HepG2 (cell line): ENCODE measurements around the gene CYP4F12. TPM values are rescaled to one million over a fixed set of nuclear protein-coding genes. Genes with fewer than 3 reads are reported as not detected.

Source experiments
- ATAC-seq: fragments of 200-7000 bp; cut with Tn5 transposase; 3 replicates; pipeline ENCODE4 v1.9.1; 2020; ENCODE audit warnings: mild to moderate bottlenecking, moderate library complexity
- BruUV-seq: library from RNA; stranded (reverse); fragments of 400-500 nt; replicated peaks from 2 replicates; lab custom pipeline; 2021; lab: Mats Ljungman, UMichigan
- CTCF ChIA-PET: fragments of 300-600 bp; formaldehyde crosslinking; extraction: SDS; loops from one replicate; lab custom pipeline; 2021; ENCODE audit warnings: low total read pairs, inconsistent platforms, low intra/inter-chr PET ratio; lab: Yijun Ruan, JAX
- POLR2A ChIA-PET: fragments of 350-600 bp; sonication (Branson Sonifier 250); formaldehyde crosslinking; loops from one replicate; lab custom pipeline; 2020; ENCODE audit warnings: antibody characterized with exemption, inconsistent platforms; lab: Yijun Ruan, JAX
- DNase-seq: peaks from one replicate; pipeline ENCODE4 v3.0.0-alpha.2; 2015; ENCODE audit warnings: low spot score
- FAIRE-seq: peaks from 3 replicates; lab custom pipeline; 2011; peaks lifted over from hg19 to GRCh38; lab: Jason Lieb, UNC
- H2AFZ ChIP-seq: one replicate; pipeline ENCODE4 v1.6.1; 2011; ENCODE audit warnings: low read length, inconsistent platforms
- H3K27ac ChIP-seq: fragments of 300-600 bp; 3 replicates; pipeline ENCODE4 v1.8.0; 2011; ENCODE audit warnings: mixed run types, mild to moderate bottlenecking, mixed read lengths, low read length, inconsistent platforms; ENCODE audit not compliant: insufficient read depth; ENCODE audit errors: extremely low read length
- H3K27me3 ChIP-seq, 2 experiments: fragments of 200-600 bp in 1 of 2; 2 replicates in 1 of 2; 3 replicates in 1 of 2; pipeline versions ENCODE4 v1.6.0 to v1.8.0; 2011; ENCODE audit warnings: low read length in 2 of 2, mild to moderate bottlenecking in 2 of 2, moderate library complexity in 2 of 2, inconsistent platforms in 1 of 2; ENCODE audit not compliant: insufficient read depth in 2 of 2, control insufficient read depth in 1 of 2
- H3K36me3 ChIP-seq, 2 experiments: fragments of 200-600 bp in 1 of 2; replicated peaks in 1 of 2; 2 replicates in 1 of 2; 3 replicates in 1 of 2; pipeline versions ENCODE4 v1.5.1 to v1.8.0; 2011; ENCODE audit warnings: low read length in 2 of 2, inconsistent platforms in 1 of 2; ENCODE audit not compliant: insufficient read depth in 2 of 2, control insufficient read depth in 1 of 2
- H3K4me1 ChIP-seq: 2 replicates; pipeline ENCODE4 v1.5.1; 2012; ENCODE audit warnings: low read length, inconsistent platforms; ENCODE audit not compliant: insufficient read depth
- H3K4me2 ChIP-seq: 2 replicates; pipeline ENCODE4 v1.6.0; 2011; ENCODE audit warnings: low read depth, low read length, inconsistent platforms
- H3K4me3 ChIP-seq, 3 experiments: fragments of 200-600 bp in 1 of 3; sonication (generic), shearing (Covaris generic) in 1 of 3; replicated peaks in 1 of 3; 2 replicates each; pipeline ENCODE4 v1.5.1; 2011 to 2016; ENCODE audit warnings: low read length in 3 of 3, inconsistent platforms in 2 of 3, low read depth in 2 of 3, mild to moderate bottlenecking in 2 of 3, control low read depth in 1 of 3, mixed read lengths in 1 of 3; ENCODE audit not compliant: insufficient read depth in 1 of 3
- H3K79me2 ChIP-seq: one replicate; pipeline ENCODE4 v1.6.1; 2011; ENCODE audit warnings: low read length, inconsistent platforms; ENCODE audit not compliant: insufficient read depth
- H3K9ac ChIP-seq: 2 replicates; pipeline ENCODE4 v1.6.0; 2011; ENCODE audit warnings: mild to moderate bottlenecking, low read depth, low read length, inconsistent platforms; ENCODE audit not compliant: insufficient read depth
- H3K9me3 ChIP-seq: 2 replicates; pipeline ENCODE4 v1.5.1; 2012; ENCODE audit warnings: mild to moderate bottlenecking, low read length
- H4K20me1 ChIP-seq: 2 replicates; pipeline ENCODE4 v1.6.0; 2011; ENCODE audit warnings: inconsistent platforms, mild to moderate bottlenecking, low read length, moderate library complexity; ENCODE audit not compliant: insufficient read depth
- CHD4 ChIP-seq: fragments of 200-600 bp; sonication (generic); IDR thresholded peaks from 2 replicates; pipeline ENCODE4 v1.7.0; 2017; ENCODE audit warnings: mild to moderate bottlenecking, low read length, borderline replicate concordance
- FOXK1 ChIP-seq: sonication (generic); formaldehyde crosslinking; IDR thresholded peaks from 2 replicates; pipeline ENCODE4 v1.4.0; 2020; ENCODE audit warnings: low read depth, missing genetic modification reagents, borderline replicate concordance
- SMC3 ChIP-seq: IDR thresholded peaks from 2 replicates; pipeline ENCODE4 v1.6.1; 2011; ENCODE audit warnings: low read length, improper control_type of control experiment
- SRF ChIP-seq: IDR thresholded peaks from 2 replicates; pipeline ENCODE4 v1.6.1; 2011; ENCODE audit warnings: mild to moderate bottlenecking, low read depth, low read length, moderate library complexity
- SRY ChIP-seq: sonication (generic); formaldehyde crosslinking; IDR thresholded peaks from 2 replicates; pipeline ENCODE4 v1.8.0; 2022; ENCODE audit warnings: mild to moderate bottlenecking, missing genetic modification reagents
- STAG1 ChIP-seq: sonication (generic); formaldehyde crosslinking; IDR thresholded peaks from 2 replicates; pipeline ENCODE4 v1.4.0; 2020; ENCODE audit warnings: missing genetic modification reagents
- ZNF24 ChIP-seq: fragments of 450-650 bp; IDR thresholded peaks from 2 replicates; pipeline ENCODE4 v1.6.1; 2017; ENCODE audit warnings: antibody characterized with exemption, mild to moderate bottlenecking
- ZNF451 ChIP-seq: sonication (generic); formaldehyde crosslinking; IDR thresholded peaks from 2 replicates; pipeline ENCODE4 v1.5.0; 2020; ENCODE audit warnings: mild to moderate bottlenecking, missing genetic modification reagents
- ZNF569 ChIP-seq: sonication (generic); formaldehyde crosslinking; IDR thresholded peaks from 2 replicates; pipeline ENCODE4 v1.5.0; 2020; ENCODE audit warnings: mild to moderate bottlenecking, missing genetic modification reagents, moderate library complexity, borderline replicate concordance
- WGBS: methylation state at CpG from one replicate; pipeline ENCODE4 v1.1.6; 2017; ENCODE audit warnings: low lambda C conversion rate; 5-methylcytosine and 5-hydroxymethylcytosine counted together
- in situ Hi-C: cut with HindIII; loops from 2 replicates; pipeline ENCODE4 v1.10.0; 2017; ENCODE audit warnings: low pct_unique_long_range_greater_than_20kb; ENCODE audit not compliant: extremely low pct_ligation_motif_present
- intact Hi-C: fragments of 100-400 bp; cut with micrococcal nuclease; formaldehyde crosslinking; loops from one replicate; pipeline ENCODE4 v1.10.0; 2022; ENCODE audit not compliant: unreplicated experiment
- polyA plus RNA-seq, 8 experiments: library from polyadenylated mRNA; depleted of rRNA in 3 of 8; stranded (reverse) in 7 of 8; unstranded in 1 of 8; fragments of >200 nt; fragmentation: Illumina TruSeq in 4 of 8; extraction: Trizol in 4 of 8; gene quantifications; 2 replicates each; pipeline versions ENCODE4 v1.2.1 to v1.2.3, GENCODE V29; 2011 to 2016; ENCODE audit warnings: low read depth in 4 of 8, missing spikeins in 1 of 8, mixed read lengths in 1 of 8; ENCODE audit not compliant: insufficient read depth in 1 of 8
- total RNA-seq, 5 experiments: library from RNA; depleted of rRNA; stranded (reverse); fragments of >200 nt; fragmentation: Illumina TruSeq; extraction: Trizol; gene quantifications; 2 replicates each; pipeline ENCODE4 v1.2.3, GENCODE V29; 2016; ENCODE audit warnings: low read depth in 1 of 5
- TF ChIP-seq, protein P1 (sequence below): IDR thresholded peaks from 2 replicates; pipeline ENCODE4 v1.6.1; 2012; ENCODE audit warnings: inconsistent platforms
- TF ChIP-seq, protein P2 (sequence below): IDR thresholded peaks from 2 replicates; pipeline ENCODE4 v1.4.0; 2020; ENCODE audit warnings: mild to moderate bottlenecking, missing genetic modification reagents
- TF ChIP-seq, protein P3 (sequence below): sonication (generic); formaldehyde crosslinking; IDR thresholded peaks from 2 replicates; pipeline ENCODE4 v1.5.1; 2020; ENCODE audit warnings: missing genetic modification reagents, mild to moderate bottlenecking, borderline replicate concordance
- TF ChIP-seq, protein P4 (sequence below): sonication (generic); formaldehyde crosslinking; IDR thresholded peaks from 2 replicates; pipeline ENCODE4 v1.4.0; 2020; ENCODE audit warnings: missing genetic modification reagents

CYP4F12 gene
- total and polyA plus RNA-seq, 2 of the 13 experiments (the other 11 are each of a cell fraction or from before 2014, with no cell fraction given): 29.9 to 30.8 TPM

DNA sequence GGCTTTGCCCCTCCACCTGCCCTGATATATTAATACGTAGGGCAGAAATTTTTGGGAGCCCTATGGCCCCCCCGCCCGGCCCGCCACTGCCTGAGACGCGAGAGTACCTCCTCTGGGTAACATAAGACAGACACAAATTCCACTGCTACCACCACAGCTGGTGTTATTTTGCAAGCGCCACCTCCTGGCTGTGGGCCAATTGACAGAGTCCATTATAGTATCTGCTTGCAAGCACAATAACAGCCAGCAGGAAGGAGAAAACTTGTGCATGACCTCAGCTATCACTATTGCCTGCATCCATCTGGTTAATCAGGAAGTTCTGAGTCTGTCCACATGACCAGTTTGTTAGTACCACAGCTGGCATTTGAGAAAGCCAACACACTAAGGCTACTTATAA lies 29.6 kb downstream of the CYP4F12 start:
- Histone ChIP-seq H3K9ac (no peak overlapping the region), H3K27ac (peak overlapping the region; percentile 72), H4K20me1 (no peaks in the 10 kb centered on the region; the same call in 1 of the 2 replicates), H3K9me3 (no peaks in the 10 kb centered on the region), H3K27me3 (no peaks in the 10 kb centered on the region), H3K4me2 (peak overlapping the region; percentile 63), H3K79me2 (no peaks in the 10 kb centered on the region), H3K4me3 (peak overlapping the region in 1 of 3 experiments; percentile 43; a peak in 2 of 6 replicates), H3K36me3 (no peaks in the 10 kb centered on the region), H3K4me1 (peaks cover 28% of the 10 kb centered on the region), H2AFZ (no peak overlapping the region)
- FAIRE-seq (peak; percentile 91), ATAC-seq (peak; percentile 86), DNase-seq (peak; percentile 83)
- CTCF ChIA-PET: interaction anchor here (2.5 kb wide), 1 partner anchor 73 kb away, joined by 10 read pairs; no protein-coding TSS in a partner anchor
- intact Hi-C loops (loop anchor here (2.0 kb wide), 1 partner anchor 70 kb away; no protein-coding TSS in a partner anchor), in situ Hi-C loops (no loop called here)
- no TSS peak for BruUV-seq
- WGBS: 5% methylated on average over 6 of the region's 7 CpGs
- POLR2A ChIA-PET: interaction anchor here (1.8 to 2.6 kb wide), 2 partner anchors 29 to 62 kb away, joined by 8 to 11 read pairs; partner anchors contain the start of genes CYP4F12 and CYP4F3
- TF ChIP-seq, protein P1, sequence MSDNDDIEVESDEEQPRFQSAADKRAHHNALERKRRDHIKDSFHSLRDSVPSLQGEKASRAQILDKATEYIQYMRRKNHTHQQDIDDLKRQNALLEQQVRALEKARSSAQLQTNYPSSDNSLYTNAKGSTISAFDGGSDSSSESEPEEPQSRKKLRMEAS: peak; percentile 22; the same call in 1 of the 2 replicates
- TF ChIP-seq SRY: no peak
- TF ChIP-seq, protein P2, sequence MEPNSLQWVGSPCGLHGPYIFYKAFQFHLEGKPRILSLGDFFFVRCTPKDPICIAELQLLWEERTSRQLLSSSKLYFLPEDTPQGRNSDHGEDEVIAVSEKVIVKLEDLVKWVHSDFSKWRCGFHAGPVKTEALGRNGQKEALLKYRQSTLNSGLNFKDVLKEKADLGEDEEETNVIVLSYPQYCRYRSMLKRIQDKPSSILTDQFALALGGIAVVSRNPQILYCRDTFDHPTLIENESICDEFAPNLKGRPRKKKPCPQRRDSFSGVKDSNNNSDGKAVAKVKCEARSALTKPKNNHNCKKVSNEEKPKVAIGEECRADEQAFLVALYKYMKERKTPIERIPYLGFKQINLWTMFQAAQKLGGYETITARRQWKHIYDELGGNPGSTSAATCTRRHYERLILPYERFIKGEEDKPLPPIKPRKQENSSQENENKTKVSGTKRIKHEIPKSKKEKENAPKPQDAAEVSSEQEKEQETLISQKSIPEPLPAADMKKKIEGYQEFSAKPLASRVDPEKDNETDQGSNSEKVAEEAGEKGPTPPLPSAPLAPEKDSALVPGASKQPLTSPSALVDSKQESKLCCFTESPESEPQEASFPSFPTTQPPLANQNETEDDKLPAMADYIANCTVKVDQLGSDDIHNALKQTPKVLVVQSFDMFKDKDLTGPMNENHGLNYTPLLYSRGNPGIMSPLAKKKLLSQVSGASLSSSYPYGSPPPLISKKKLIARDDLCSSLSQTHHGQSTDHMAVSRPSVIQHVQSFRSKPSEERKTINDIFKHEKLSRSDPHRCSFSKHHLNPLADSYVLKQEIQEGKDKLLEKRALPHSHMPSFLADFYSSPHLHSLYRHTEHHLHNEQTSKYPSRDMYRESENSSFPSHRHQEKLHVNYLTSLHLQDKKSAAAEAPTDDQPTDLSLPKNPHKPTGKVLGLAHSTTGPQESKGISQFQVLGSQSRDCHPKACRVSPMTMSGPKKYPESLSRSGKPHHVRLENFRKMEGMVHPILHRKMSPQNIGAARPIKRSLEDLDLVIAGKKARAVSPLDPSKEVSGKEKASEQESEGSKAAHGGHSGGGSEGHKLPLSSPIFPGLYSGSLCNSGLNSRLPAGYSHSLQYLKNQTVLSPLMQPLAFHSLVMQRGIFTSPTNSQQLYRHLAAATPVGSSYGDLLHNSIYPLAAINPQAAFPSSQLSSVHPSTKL: peak; percentile 30; the same call in 1 of the 2 replicates
- no peak for TF ChIP-seq SRF
- TF ChIP-seq, protein P3, sequence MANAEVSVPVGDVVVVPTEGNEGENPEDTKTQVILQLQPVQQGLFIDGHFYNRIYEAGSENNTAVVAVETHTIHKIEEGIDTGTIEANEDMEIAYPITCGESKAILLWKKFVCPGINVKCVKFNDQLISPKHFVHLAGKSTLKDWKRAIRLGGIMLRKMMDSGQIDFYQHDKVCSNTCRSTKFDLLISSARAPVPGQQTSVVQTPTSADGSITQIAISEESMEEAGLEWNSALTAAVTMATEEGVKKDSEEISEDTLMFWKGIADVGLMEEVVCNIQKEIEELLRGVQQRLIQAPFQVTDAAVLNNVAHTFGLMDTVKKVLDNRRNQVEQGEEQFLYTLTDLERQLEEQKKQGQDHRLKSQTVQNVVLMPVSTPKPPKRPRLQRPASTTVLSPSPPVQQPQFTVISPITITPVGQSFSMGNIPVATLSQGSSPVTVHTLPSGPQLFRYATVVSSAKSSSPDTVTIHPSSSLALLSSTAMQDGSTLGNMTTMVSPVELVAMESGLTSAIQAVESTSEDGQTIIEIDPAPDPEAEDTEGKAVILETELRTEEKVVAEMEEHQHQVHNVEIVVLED (CRISPR knock-in tag): no peak
- TF ChIP-seq STAG1 (CRISPR knock-in tag): peak; percentile 67
- peak; percentile 30; the same call in 1 of the 2 replicates for TF ChIP-seq FOXK1 (CRISPR knock-in tag)
- TF ChIP-seq ZNF24: 0 out of 2 replicates have a peak, but pooled peaks have one; percentile 20
- TF ChIP-seq, protein P4, sequence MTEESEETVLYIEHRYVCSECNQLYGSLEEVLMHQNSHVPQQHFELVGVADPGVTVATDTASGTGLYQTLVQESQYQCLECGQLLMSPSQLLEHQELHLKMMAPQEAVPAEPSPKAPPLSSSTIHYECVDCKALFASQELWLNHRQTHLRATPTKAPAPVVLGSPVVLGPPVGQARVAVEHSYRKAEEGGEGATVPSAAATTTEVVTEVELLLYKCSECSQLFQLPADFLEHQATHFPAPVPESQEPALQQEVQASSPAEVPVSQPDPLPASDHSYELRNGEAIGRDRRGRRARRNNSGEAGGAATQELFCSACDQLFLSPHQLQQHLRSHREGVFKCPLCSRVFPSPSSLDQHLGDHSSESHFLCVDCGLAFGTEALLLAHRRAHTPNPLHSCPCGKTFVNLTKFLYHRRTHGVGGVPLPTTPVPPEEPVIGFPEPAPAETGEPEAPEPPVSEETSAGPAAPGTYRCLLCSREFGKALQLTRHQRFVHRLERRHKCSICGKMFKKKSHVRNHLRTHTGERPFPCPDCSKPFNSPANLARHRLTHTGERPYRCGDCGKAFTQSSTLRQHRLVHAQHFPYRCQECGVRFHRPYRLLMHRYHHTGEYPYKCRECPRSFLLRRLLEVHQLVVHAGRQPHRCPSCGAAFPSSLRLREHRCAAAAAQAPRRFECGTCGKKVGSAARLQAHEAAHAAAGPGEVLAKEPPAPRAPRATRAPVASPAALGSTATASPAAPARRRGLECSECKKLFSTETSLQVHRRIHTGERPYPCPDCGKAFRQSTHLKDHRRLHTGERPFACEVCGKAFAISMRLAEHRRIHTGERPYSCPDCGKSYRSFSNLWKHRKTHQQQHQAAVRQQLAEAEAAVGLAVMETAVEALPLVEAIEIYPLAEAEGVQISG (CRISPR knock-in tag): 0 out of 2 replicates have a peak, but pooled peaks have one; percentile 21
- no peak for TF ChIP-seq ZNF569 (CRISPR knock-in tag)
- TF ChIP-seq CHD4: no peak
- TF ChIP-seq ZNF451 (CRISPR knock-in tag): no peak
- TF ChIP-seq SMC3: peak; percentile 46; the same call in 1 of the 2 replicates
